BLaER1 treated with 17β-estradiol and CSF1 and Interleukin-3, amounts not matched to agents 10 nM and 100 nM (cell line): ENCODE measurements around the gene KRT35.
"Not testable (repeated sequence)": the region's sequence is repeated elsewhere in the genome, so short reads cannot be mapped to it uniquely, and the experiment has no call there.

Experiments used
- H3K27ac ChIP-seq, 11 experiments: shearing (Covaris generic); formaldehyde crosslinking; 2 replicates each; pipeline ENCODE4 v1.8.1; 2022
- H3K27me3 ChIP-seq, 11 experiments: shearing (Covaris generic); formaldehyde crosslinking; 2 replicates each; pipeline ENCODE4 v1.8.1; 2022
- H3K36me3 ChIP-seq, 11 experiments: shearing (Covaris generic); formaldehyde crosslinking; 2 replicates each; pipeline ENCODE4 v1.8.1; 2022
- H3K4me1 ChIP-seq, 10 experiments: shearing (Covaris generic); formaldehyde crosslinking; 2 replicates each; pipeline ENCODE4 v1.8.1; 2022
- H3K4me2 ChIP-seq, 11 experiments: shearing (Covaris generic); formaldehyde crosslinking; 2 replicates each; pipeline ENCODE4 v1.8.1; 2022
- H3K4me3 ChIP-seq, 10 experiments: shearing (Covaris generic); formaldehyde crosslinking; 2 replicates each; pipeline ENCODE4 v1.8.1; 2022
- H3K9ac ChIP-seq, 11 experiments: shearing (Covaris generic); formaldehyde crosslinking; 2 replicates each; pipeline ENCODE4 v1.8.1; 2022
- H3K9me3 ChIP-seq, 11 experiments: shearing (Covaris generic); formaldehyde crosslinking; replicated peaks in 1 of 11; 2 replicates each; pipeline ENCODE4 v1.8.1; 2022
- H4K20me1 ChIP-seq, 11 experiments: shearing (Covaris generic); formaldehyde crosslinking; 2 replicates each; pipeline ENCODE4 v1.8.1; 2022
- Cebpa-rat ChIP-seq, 11 experiments: shearing (Covaris generic); IDR thresholded peaks; 2 replicates each; pipeline ENCODE4 v1.8.1; 2022

Gene KRT35

DNA sequence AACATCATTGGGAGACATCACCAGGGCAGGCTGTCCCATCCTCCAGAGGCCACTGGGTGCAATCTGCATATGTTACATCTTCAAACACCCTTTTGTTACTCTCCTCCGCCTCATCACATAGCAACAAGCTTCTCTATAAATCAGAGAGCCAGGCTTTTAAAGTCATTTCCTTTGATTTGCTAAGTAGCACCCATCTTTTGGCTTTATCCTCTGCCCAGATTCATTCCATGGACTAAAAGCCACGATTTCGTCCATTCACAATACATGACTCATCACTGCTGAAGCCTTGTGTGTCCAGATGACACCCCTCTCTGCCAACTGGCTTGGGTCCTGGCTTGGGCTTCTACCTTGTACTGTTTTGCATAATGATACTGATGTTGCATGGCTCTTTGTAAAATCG is 38.2 kb downstream of the KRT35 start:
- Histone ChIP-seq H4K20me1 (no peaks in the 10 kb centered on the region), H3K36me3 (no peaks in the 10 kb centered on the region), H3K4me3 (no peak overlapping the region), H3K27ac (no peak overlapping the region), H3K4me1 (peaks cover 0 to 8% (median 6%) of the 10 kb centered on the region in 10 experiments; a peak in 10 of 20 replicates), H3K9me3 (no peaks in the 10 kb centered on the region), H3K27me3 (no peaks in the 10 kb centered on the region), H3K4me2 (no peak overlapping the region), H3K9ac (no peak overlapping the region)
- no peak for TF ChIP-seq Cebpa-rat (IDR thresholded peaks at IDR 0.05)

DNA sequence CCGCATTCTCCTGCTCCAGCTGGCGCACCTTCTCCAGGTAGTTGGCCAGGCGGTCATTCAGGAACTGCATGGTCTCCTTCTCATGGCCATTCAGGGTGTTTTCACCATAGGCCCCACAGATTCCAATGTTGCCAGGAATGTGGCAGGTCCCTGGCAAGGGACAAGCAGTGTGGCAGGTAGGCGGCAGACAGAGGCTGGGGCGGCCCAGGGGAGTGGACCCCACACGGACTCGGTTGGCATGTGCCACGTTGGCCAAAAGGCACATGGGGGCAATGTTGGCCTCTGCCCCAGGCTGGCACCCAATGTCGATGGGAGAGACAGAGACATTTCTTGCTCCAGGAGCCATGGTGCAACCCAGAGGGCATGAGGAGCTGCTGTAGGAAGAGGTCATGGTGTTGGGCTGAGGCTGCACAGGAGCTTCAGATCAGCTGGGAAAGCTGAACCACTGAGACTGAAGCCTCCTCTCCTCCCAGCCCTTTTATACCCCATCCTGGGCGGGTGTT is 40.4 kb downstream of the KRT35 start, which contains the start of gene KRT38:
Gene KRT38 (minus strand): TSS at position 453 of the 503 bp plus-strand sequence. CDS start 62 bp downstream, at position 391.
- no peak for TF ChIP-seq Cebpa-rat (IDR thresholded peaks at IDR 0.05)
- Histone ChIP-seq H3K9me3 (no peaks in the 10 kb centered on the region), H3K9ac (no peak within 1 kb of the TSS), H3K4me1 (no peaks in the 10 kb centered on the region), H3K4me3 (no peak within 1 kb of the TSS), H3K4me2 (no peak within 1 kb of the TSS), H4K20me1 (no peaks in the 10 kb centered on the region), H3K27ac (no peak within 1 kb of the TSS), H3K36me3 (no peaks in the 10 kb centered on the region), H3K27me3 (no peaks in the 10 kb centered on the region)

DNA sequence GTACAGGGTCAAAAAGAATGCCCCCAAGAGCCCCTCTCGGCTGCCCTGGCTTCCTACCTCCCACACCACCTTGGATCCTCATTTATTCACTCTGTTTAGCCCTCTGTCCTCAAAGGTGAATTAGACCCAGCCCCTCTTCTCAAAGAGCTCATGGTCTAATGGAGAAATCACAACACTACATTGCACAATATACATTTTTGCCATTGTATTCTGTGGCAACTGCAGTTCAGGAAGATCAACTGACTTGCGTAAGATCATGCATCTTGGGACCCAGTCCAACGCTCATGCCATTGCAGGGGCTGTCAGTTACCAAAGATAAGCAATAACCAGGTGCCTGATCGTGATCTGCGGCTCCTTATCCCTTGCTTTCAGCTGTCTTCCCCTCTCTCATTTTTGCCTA is 41.6 kb downstream of the KRT35 start:
- no peak overlapping the region for H3K27ac ChIP-seq
- H3K4me2 ChIP-seq: no peak overlapping the region
- H3K9ac ChIP-seq: no peak overlapping the region
- H3K9me3 ChIP-seq: no peaks in the 10 kb centered on the region
- no peaks in the 10 kb centered on the region for H3K36me3 ChIP-seq
- H3K27me3 ChIP-seq: no peaks in the 10 kb centered on the region
- H3K4me3 ChIP-seq: no peak overlapping the region
- no peaks in the 10 kb centered on the region for H4K20me1 ChIP-seq
- no peak for TF ChIP-seq Cebpa-rat (IDR thresholded peaks at IDR 0.05)
- H3K4me1 ChIP-seq: no peaks in the 10 kb centered on the region

DNA sequence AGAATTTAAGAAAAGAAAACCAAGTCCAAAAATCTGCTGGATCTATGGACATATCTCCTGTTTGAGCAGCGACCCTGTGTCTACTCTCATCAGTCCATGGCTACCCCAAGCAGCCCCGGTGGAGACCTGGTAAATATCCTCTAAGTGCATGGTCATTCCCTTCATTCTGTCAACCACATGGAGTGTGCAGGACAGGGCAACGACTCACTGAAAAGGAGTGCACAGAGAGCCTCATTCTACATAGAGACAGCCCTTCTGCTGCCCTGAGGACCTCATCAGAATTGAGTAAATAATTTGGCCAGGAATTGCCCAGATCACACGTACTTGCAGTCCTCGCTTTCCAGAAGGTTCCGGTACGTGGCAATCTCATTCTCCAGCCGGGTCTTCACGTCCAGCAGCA is 43.2 kb downstream of the KRT35 start:
- Histone ChIP-seq H4K20me1 (no peaks in the 10 kb centered on the region), H3K4me3 (no peak overlapping the region), H3K9me3 (no peaks in the 10 kb centered on the region), H3K36me3 (no peaks in the 10 kb centered on the region), H3K9ac (no peak overlapping the region), H3K4me2 (no peak overlapping the region), H3K27ac (no peak overlapping the region), H3K27me3 (no peaks in the 10 kb centered on the region), H3K4me1 (peaks cover 0 to 4% (median 0%) of the 10 kb centered on the region in 10 experiments; a peak in 1 of 20 replicates)
- no peak for TF ChIP-seq Cebpa-rat (IDR thresholded peaks at IDR 0.05)

DNA sequence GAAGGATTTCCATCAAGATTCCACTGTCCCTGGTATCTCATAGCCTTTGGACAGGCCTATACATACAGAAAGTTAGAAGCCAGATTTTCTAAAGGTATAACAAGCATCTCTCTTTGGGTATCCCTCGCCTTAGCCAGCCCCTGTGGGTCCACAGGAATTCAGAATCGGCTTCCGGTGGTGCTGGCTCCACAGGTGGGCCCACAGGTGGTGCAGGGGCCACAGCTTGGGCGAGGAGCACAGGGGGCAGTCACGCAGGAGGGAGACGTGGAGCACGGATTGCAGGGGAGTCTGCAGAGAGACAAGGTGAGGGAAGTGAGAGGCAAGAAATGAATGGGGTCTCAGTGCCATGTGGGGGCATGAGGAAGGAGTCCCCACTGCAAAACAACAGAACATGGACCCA is 43.7 kb downstream of the KRT35 start:
- no peak overlapping the region for H3K9ac ChIP-seq
- no peak overlapping the region for H3K4me3 ChIP-seq
- H3K9me3 ChIP-seq: no peaks in the 10 kb centered on the region
- H3K27me3 ChIP-seq: no peaks in the 10 kb centered on the region
- H3K27ac ChIP-seq: no peak overlapping the region
- peaks cover 0 to 9% (median 0%) of the 10 kb centered on the region in 10 experiments; a peak in 3 of 20 replicates for H3K4me1 ChIP-seq
- TF ChIP-seq Cebpa-rat (IDR thresholded peaks at IDR 0.05): no peak
- H3K4me2 ChIP-seq: no peak overlapping the region
- no peaks in the 10 kb centered on the region for H3K36me3 ChIP-seq
- H4K20me1 ChIP-seq: no peaks in the 10 kb centered on the region

- Histone ChIP-seq H3K9me3 (no peaks in the 10 kb centered on the region), H3K36me3 (no peaks in the 10 kb centered on the region), H3K27me3 (no peaks in the 10 kb centered on the region), H3K27ac (no peak overlapping the region), H3K4me2 (no peak overlapping the region), H3K4me1 (peaks cover 0 to 17% (median 0%) of the 10 kb centered on the region in 10 experiments; a peak in 3 of 20 replicates), H3K4me3 (no peak overlapping the region), H4K20me1 (no peaks in the 10 kb centered on the region), H3K9ac (no peak overlapping the region)
- TF ChIP-seq Cebpa-rat (IDR thresholded peaks at IDR 0.05): no peak
Observed at GRCh38 chr17:41434415-41434814, 46.5 kb downstream of the KRT35 start.

DNA sequence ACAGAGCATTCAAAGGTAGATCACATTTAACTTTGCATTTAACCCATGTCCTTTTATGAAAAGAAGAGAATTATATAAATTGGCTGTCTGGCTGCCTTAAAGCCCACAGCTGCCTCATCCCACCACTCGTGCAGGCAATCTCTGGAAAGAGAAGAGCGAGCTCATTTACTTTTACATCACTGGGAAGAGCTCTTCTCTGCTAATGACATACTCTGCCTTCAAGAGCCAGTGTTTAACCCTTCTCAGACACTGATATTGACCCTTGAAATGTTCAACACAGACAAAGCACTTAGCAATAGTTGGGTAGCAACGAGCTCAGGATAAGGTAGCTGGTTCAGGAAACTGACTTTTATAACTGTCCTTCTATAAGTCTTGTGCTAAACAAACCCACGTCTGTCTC is 46.9 kb downstream of the KRT35 start:
- no peak for TF ChIP-seq Cebpa-rat (IDR thresholded peaks at IDR 0.05)
- Histone ChIP-seq H3K27me3 (no peaks in the 10 kb centered on the region), H3K4me2 (no peak overlapping the region), H3K4me3 (no peak overlapping the region), H3K27ac (no peak overlapping the region), H3K9ac (no peak overlapping the region), H3K9me3 (no peaks in the 10 kb centered on the region), H3K4me1 (peaks cover 0 to 17% (median 0%) of the 10 kb centered on the region in 10 experiments; a peak in 3 of 20 replicates), H3K36me3 (no peaks in the 10 kb centered on the region), H4K20me1 (no peaks in the 10 kb centered on the region)

DNA sequence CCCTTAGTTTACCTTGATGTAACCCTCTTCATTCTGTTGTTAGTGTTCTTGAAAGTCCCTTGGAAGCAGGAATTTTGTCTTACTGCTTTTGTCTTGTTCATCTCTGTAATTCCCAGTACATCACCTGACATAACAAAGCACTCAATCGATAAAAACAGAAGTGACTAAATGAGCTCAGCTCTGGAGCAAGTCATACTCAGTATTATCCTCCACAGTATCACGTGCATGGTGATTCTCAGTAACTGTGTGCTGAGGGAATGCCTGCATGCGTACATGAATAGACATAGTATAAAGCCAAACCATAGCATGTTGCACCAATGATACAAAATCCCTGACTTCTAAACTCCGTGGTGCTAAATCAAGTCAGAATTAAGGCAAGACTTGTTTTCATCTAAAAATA is 47.4 kb downstream of the KRT35 start:
- H3K9me3 ChIP-seq: no peaks in the 10 kb centered on the region
- H4K20me1 ChIP-seq: no peaks in the 10 kb centered on the region
- no peak overlapping the region for H3K9ac ChIP-seq
- no peaks in the 10 kb centered on the region for H3K27me3 ChIP-seq
- no peak for TF ChIP-seq Cebpa-rat (IDR thresholded peaks at IDR 0.05)
- peaks cover 0 to 17% (median 0%) of the 10 kb centered on the region in 10 experiments; a peak in 3 of 20 replicates for H3K4me1 ChIP-seq
- no peak overlapping the region for H3K27ac ChIP-seq
- H3K4me2 ChIP-seq: no peak overlapping the region
- no peaks in the 10 kb centered on the region for H3K36me3 ChIP-seq
- H3K4me3 ChIP-seq: no peak overlapping the region

DNA sequence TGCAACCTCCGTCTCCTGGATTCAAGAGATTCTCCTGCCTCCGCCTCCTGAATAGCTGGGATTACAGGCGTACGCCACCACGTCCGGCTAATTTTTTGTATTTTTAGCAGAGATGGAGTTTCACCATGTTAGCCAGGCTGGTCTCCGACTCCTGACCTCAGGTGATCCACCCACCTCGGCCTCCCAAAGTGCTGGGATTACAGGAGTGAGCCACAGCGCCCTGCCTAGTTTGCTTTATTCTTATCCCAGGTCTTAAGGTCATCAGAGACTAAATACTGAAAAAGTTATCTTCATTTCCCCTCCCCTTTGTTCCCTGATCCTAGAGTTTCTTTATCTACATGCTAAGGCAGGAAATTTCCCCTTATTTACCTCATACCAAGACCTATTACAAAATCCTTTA is 50.6 kb downstream of the KRT35 start:
- H3K27ac ChIP-seq, H3K9me3 ChIP-seq, H3K4me2 ChIP-seq, H3K9ac ChIP-seq, H3K36me3 ChIP-seq, H4K20me1 ChIP-seq, H3K4me3 ChIP-seq, H3K27me3 ChIP-seq: not testable (repeated sequence)
- peaks cover 0 to 17% (median 0%) of the 10 kb centered on the region in 10 experiments; a peak in 3 of 20 replicates for H3K4me1 ChIP-seq

DNA sequence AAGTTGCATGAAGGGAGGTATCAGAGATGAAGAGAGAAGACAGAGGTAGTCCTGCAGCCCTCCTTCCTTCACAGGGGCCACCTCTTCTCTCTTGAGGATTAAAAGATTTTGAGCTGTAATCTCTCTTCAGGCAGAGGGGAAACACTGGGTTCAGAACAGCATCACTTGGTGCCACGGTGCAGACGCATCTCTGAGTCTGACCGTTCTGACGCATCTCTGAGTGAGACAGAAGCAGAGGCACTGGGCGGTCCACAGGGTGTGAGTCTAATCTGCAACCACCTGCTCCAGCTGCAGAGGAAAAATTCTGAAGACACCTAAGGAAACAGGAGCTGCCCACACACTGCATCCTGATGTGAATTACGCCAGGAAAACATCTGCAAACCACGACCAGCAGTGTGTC is 51.3 kb downstream of the KRT35 start:
- H3K36me3 ChIP-seq: no peaks in the 10 kb centered on the region
- H3K4me1 ChIP-seq: peaks cover 0 to 17% (median 0%) of the 10 kb centered on the region in 10 experiments; a peak in 3 of 20 replicates
- H3K4me3 ChIP-seq: no peak overlapping the region
- no peak for TF ChIP-seq Cebpa-rat (IDR thresholded peaks at IDR 0.05)
- H3K4me2 ChIP-seq: no peak overlapping the region
- no peak overlapping the region for H3K9ac ChIP-seq
- H3K9me3 ChIP-seq: no peaks in the 10 kb centered on the region
- H4K20me1 ChIP-seq: no peaks in the 10 kb centered on the region
- no peaks in the 10 kb centered on the region for H3K27me3 ChIP-seq
- H3K27ac ChIP-seq: no peak overlapping the region
